HCT116 (cell line): Measurements from ENCODE around the gene MBTD1. TPM values are rescaled to one million over a fixed set of nuclear protein-coding genes. Genes with fewer than 3 reads are reported as not detected.

Source experiments
- ATAC-seq: fragments of 200-7000 bp; cut with Tn5 transposase; 2 replicates; pipeline ENCODE4 v1.9.1; 2020; ENCODE audit warnings: mild to moderate bottlenecking, moderate library complexity
- BruUV-seq: library from RNA; stranded (reverse); fragments of 400-500 nt; replicated peaks from 2 replicates; lab custom pipeline; 2021; lab: Mats Ljungman, UMichigan
- CTCF ChIA-PET: fragments of 300-600 bp; sonication (Branson Sonifier 250); formaldehyde crosslinking; loops from one replicate; lab custom pipeline; 2021; ENCODE audit warnings: antibody characterized with exemption; lab: Charles Lee
- POLR2A ChIA-PET: fragments of 300-600, 350-600 bp; sonication (Branson Sonifier 250); formaldehyde crosslinking; loops from one replicate; lab custom pipeline; 2021; ENCODE audit warnings: antibody characterized with exemption; lab: Charles Lee
- RAD21 ChIA-PET, 2 experiments: fragments of 300-600 bp; sonication (Branson Sonifier 250); formaldehyde crosslinking; loops; one replicate each; lab custom pipeline; 2023; ENCODE audit warnings: low total read pairs in 2 of 2; ENCODE audit not compliant: uncharacterized antibody in 2 of 2, unreplicated experiment in 2 of 2, low non-redundant PET in 1 of 2; lab: Charles Lee
- DNase-seq: peaks from one replicate; pipeline ENCODE4 v3.0.0-alpha.2; 2010; ENCODE audit warnings: low read depth, low spot score
- H2AFZ ChIP-seq: fragments of 200-600 bp; shearing (Covaris generic), sonication (generic); 2 replicates; pipeline ENCODE4 v1.6.1; 2017; ENCODE audit warnings: low read depth, mixed run types, mixed read lengths, antibody characterized with exemption, low read length; ENCODE audit not compliant: poor library complexity, severe bottlenecking
- H3K27ac ChIP-seq: 2 replicates; pipeline ENCODE4 v1.5.1; 2012; ENCODE audit warnings: low read depth, low read length
- H3K27me3 ChIP-seq: fragments of 200-600 bp; sonication (generic); 2 replicates; pipeline ENCODE4 v1.6.1; 2016; ENCODE audit warnings: mixed run types, low read length, mixed read lengths; ENCODE audit not compliant: insufficient read depth
- H3K36me3 ChIP-seq, 2 experiments: fragments of 200-500 bp in 1 of 2; fragments of 200-600 bp in 1 of 2; sonication (Bioruptor generic) in 1 of 2; sonication (generic) in 1 of 2; 2 replicates each; pipeline versions ENCODE4 v1.5.1 to v1.6.1; 2014 to 2016; ENCODE audit warnings: low read length in 2 of 2, inconsistent platforms in 1 of 2, mixed read lengths in 1 of 2, mixed run types in 1 of 2; ENCODE audit not compliant: insufficient read depth in 2 of 2, control insufficient read depth in 1 of 2
- H3K4me1 ChIP-seq, 2 experiments: fragments of 200-600 bp in 1 of 2; sonication (generic) in 1 of 2; 2 replicates each; pipeline versions ENCODE4 v1.5.1 to v1.6.1; 2012 to 2017; ENCODE audit warnings: low read length in 2 of 2, inconsistent platforms in 1 of 2, mild to moderate bottlenecking in 1 of 2, mixed read lengths in 1 of 2, mixed run types in 1 of 2, moderate library complexity in 1 of 2; ENCODE audit not compliant: insufficient read depth in 2 of 2, control insufficient read depth in 1 of 2
- H3K4me2 ChIP-seq: fragments of 200-600 bp; sonication (generic); 2 replicates; pipeline ENCODE4 v1.6.1; 2017; ENCODE audit warnings: mixed run types, low read length, mixed read lengths
- H3K4me3 ChIP-seq, 2 experiments: fragments of 200-600 bp in 1 of 2; sonication (generic) in 1 of 2; replicated peaks in 1 of 2; 2 replicates each; pipeline ENCODE4 v1.5.1; 2011 to 2016; ENCODE audit warnings: low read length in 2 of 2, control low read depth in 1 of 2, low read depth in 1 of 2, mild to moderate bottlenecking in 1 of 2, mixed read lengths in 1 of 2, mixed run types in 1 of 2
- H3K79me2 ChIP-seq: fragments of 200-600 bp; sonication (generic); 2 replicates; pipeline ENCODE4 v1.6.1; 2017; ENCODE audit warnings: mild to moderate bottlenecking, mixed run types, low read length, moderate library complexity, mixed read lengths; ENCODE audit not compliant: insufficient read depth
- H3K9ac ChIP-seq: fragments of 200-600 bp; sonication (generic); 2 replicates; pipeline ENCODE4 v1.6.1; 2016; ENCODE audit warnings: low read length, mixed read lengths
- H3K9me2 ChIP-seq: fragments of 200-600 bp; sonication (generic), shearing (Covaris generic); 2 replicates; pipeline ENCODE4 v1.6.1; 2017; ENCODE audit warnings: mixed run types, mild to moderate bottlenecking, moderate library complexity; ENCODE audit not compliant: insufficient read depth
- H3K9me3 ChIP-seq, 2 experiments: fragments of 200-500 bp in 1 of 2; fragments of 200-600 bp in 1 of 2; sonication (Bioruptor generic) in 1 of 2; sonication (generic) in 1 of 2; 2 replicates each; pipeline ENCODE4 v1.6.1; 2014 to 2017; ENCODE audit warnings: low read length in 2 of 2, mixed read lengths in 2 of 2, inconsistent platforms in 1 of 2, low read depth in 1 of 2, mild to moderate bottlenecking in 1 of 2, mixed run types in 1 of 2, moderate library complexity in 1 of 2; ENCODE audit not compliant: control insufficient read depth in 1 of 2, insufficient read depth in 1 of 2
- H4K20me1 ChIP-seq: fragments of 200-600 bp; sonication (generic), shearing (Covaris generic); 2 replicates; pipeline ENCODE4 v1.6.1; 2017; ENCODE audit warnings: mixed run types, mild to moderate bottlenecking, moderate library complexity; ENCODE audit not compliant: insufficient read depth
- CBX3 ChIP-seq: IDR thresholded peaks from 2 replicates; pipeline ENCODE4 v1.6.1; 2012; ENCODE audit warnings: low read depth
- EGR1 ChIP-seq: IDR thresholded peaks from 2 replicates; pipeline ENCODE4 v1.6.1; 2012; ENCODE audit warnings: low read depth
- ELF1 ChIP-seq: IDR thresholded peaks from 2 replicates; pipeline ENCODE4 v1.6.1; 2012; ENCODE audit warnings: low read depth, borderline replicate concordance
- RAD21 ChIP-seq: IDR thresholded peaks from 2 replicates; pipeline ENCODE4 v1.6.1; 2012; ENCODE audit warnings: low read depth, mild to moderate bottlenecking
- SP1 ChIP-seq: IDR thresholded peaks from 2 replicates; pipeline ENCODE4 v1.6.1; 2012; ENCODE audit warnings: low read depth
- TCF7L2 ChIP-seq: IDR thresholded peaks from 2 replicates; pipeline ENCODE4 v1.7.0; 2011; ENCODE audit warnings: borderline replicate concordance, inconsistent platforms; ENCODE audit not compliant: insufficient read depth, insufficient read length; ENCODE audit errors: extremely low read depth
- ZFX ChIP-seq: fragments of 450-650 bp; IDR thresholded peaks from 2 replicates; pipeline ENCODE4 v1.6.1; 2017
- intact Hi-C: fragments of 100-400 bp; cut with micrococcal nuclease; formaldehyde crosslinking; loops from 2 replicates; pipeline ENCODE4 v1.10.0; 2022
- total RNA-seq: library from RNA; stranded (reverse); gene quantifications from one replicate; pipeline ENCODE4 v1.2.1, GENCODE V29; 2021; ENCODE audit not compliant: unreplicated experiment
- TF ChIP-seq, protein P1 (sequence below): IDR thresholded peaks from 2 replicates; pipeline ENCODE4 v1.6.1; 2012; ENCODE audit warnings: low read depth
- TF ChIP-seq, protein P2 (sequence below), 3 experiments: fragments of 200-600 bp in 1 of 3; sonication (generic) in 1 of 3; IDR thresholded peaks in 2 of 3; conservative IDR thresholded peaks in 1 of 3; 2 replicates each; pipeline ENCODE4 v1.5.1; 2012 to 2017; ENCODE audit warnings: low read depth in 2 of 3, low read length in 2 of 3, antibody characterized with exemption in 1 of 3, borderline replicate concordance in 1 of 3, control low read depth in 1 of 3, mild to moderate bottlenecking in 1 of 3, mixed read lengths in 1 of 3, mixed run types in 1 of 3, moderate library complexity in 1 of 3; ENCODE audit not compliant: insufficient read depth in 1 of 3
- TF ChIP-seq, protein P3 (sequence below): IDR thresholded peaks from 2 replicates; pipeline ENCODE4 v1.6.1; 2012

Gene MBTD1
- total RNA-seq, 1 experiment from 2014 or later: 27.3 TPM

DNA sequence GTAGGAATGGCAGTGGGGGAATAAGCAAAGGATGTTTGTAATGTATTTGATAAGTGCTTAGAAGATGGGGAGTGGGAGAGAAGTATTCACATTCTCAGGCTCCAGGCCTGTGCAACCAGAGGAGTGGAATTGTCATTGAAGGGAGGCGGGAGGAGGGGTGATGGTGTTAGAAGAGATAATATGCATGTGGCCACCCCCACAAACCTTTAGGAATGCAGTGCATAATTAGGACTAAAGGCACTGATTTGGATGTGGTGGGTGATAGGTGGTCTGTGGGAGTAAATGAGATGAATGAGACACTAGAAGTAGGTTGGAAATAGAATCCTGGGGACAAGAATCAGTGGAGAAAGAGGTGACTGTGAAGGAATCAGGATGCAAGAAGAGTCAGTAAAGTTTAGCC lies 27.6 kb upstream of the MBTD1 start (continued):
- TF ChIP-seq, protein P1, sequence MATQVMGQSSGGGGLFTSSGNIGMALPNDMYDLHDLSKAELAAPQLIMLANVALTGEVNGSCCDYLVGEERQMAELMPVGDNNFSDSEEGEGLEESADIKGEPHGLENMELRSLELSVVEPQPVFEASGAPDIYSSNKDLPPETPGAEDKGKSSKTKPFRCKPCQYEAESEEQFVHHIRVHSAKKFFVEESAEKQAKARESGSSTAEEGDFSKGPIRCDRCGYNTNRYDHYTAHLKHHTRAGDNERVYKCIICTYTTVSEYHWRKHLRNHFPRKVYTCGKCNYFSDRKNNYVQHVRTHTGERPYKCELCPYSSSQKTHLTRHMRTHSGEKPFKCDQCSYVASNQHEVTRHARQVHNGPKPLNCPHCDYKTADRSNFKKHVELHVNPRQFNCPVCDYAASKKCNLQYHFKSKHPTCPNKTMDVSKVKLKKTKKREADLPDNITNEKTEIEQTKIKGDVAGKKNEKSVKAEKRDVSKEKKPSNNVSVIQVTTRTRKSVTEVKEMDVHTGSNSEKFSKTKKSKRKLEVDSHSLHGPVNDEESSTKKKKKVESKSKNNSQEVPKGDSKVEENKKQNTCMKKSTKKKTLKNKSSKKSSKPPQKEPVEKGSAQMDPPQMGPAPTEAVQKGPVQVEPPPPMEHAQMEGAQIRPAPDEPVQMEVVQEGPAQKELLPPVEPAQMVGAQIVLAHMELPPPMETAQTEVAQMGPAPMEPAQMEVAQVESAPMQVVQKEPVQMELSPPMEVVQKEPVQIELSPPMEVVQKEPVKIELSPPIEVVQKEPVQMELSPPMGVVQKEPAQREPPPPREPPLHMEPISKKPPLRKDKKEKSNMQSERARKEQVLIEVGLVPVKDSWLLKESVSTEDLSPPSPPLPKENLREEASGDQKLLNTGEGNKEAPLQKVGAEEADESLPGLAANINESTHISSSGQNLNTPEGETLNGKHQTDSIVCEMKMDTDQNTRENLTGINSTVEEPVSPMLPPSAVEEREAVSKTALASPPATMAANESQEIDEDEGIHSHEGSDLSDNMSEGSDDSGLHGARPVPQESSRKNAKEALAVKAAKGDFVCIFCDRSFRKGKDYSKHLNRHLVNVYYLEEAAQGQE: no peak
- TF ChIP-seq EGR1: no peak

DNA sequence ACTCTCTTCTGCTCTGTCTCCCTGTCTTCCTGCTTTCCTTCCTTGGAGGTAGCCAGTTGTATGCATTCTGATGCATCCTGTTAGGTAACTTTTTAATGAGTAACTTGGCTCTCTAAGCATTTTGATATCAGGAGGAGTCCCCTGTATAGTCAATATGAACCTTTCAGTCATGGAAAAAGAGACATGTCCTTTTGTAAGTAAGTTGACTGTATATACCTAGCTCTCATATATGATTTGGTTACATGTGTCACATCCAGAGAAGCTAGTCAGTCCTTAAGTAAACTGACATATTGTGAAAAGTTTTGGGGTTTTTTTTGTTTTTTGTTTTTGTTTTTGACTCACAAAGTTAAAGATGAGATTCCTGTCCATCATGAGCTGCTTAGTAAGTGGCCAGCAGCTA lies 19.3 kb upstream of the MBTD1 start:
- CTCF ChIA-PET: no interaction called here
- Histone ChIP-seq H3K9me3 (no peaks in the 10 kb centered on the region), H4K20me1 (no peaks in the 10 kb centered on the region), H3K27ac (no peak overlapping the region), H3K4me1 (no peaks in the 10 kb centered on the region), H3K36me3 (peaks cover 60 to 74% of the 10 kb centered on the region in 2 experiments), H3K79me2 (peaks cover 14% of the 10 kb centered on the region), H3K4me2 (no peak overlapping the region), H3K9ac (no peak overlapping the region), H2AFZ (no peak overlapping the region), H3K27me3 (no peaks in the 10 kb centered on the region), H3K4me3 (no peak overlapping the region), H3K9me2 (no peaks in the 10 kb centered on the region)
- intact Hi-C loops: no loop called here
- RAD21 ChIA-PET: no interaction called here
- no peak for TF ChIP-seq ZFX
- no peak for TF ChIP-seq SP1
- no peak for TF ChIP-seq TCF7L2
- TF ChIP-seq, protein P2, sequence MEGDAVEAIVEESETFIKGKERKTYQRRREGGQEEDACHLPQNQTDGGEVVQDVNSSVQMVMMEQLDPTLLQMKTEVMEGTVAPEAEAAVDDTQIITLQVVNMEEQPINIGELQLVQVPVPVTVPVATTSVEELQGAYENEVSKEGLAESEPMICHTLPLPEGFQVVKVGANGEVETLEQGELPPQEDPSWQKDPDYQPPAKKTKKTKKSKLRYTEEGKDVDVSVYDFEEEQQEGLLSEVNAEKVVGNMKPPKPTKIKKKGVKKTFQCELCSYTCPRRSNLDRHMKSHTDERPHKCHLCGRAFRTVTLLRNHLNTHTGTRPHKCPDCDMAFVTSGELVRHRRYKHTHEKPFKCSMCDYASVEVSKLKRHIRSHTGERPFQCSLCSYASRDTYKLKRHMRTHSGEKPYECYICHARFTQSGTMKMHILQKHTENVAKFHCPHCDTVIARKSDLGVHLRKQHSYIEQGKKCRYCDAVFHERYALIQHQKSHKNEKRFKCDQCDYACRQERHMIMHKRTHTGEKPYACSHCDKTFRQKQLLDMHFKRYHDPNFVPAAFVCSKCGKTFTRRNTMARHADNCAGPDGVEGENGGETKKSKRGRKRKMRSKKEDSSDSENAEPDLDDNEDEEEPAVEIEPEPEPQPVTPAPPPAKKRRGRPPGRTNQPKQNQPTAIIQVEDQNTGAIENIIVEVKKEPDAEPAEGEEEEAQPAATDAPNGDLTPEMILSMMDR (IDR thresholded peaks at IDR 0.05 in 2 of 3, conservative IDR thresholded peaks at IDR 0.05 in 1 of 3; ENCODE audit: borderline replicate concordance in 1 of 3, insufficient read depth in 1 of 3, low read depth in 2 of 3, low read length in 2 of 3): no peak
- no peak for TF ChIP-seq CBX3
- TF ChIP-seq RAD21: no peak
- TF ChIP-seq, protein P3, sequence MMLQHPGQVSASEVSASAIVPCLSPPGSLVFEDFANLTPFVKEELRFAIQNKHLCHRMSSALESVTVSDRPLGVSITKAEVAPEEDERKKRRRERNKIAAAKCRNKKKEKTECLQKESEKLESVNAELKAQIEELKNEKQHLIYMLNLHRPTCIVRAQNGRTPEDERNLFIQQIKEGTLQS: no peak
- TF ChIP-seq ELF1: no peak
- POLR2A ChIA-PET: no interaction called here
- no peak for DNase-seq
- no peak for ATAC-seq
- BruUV-seq: no TSS peak
